Measurements from ENCODE around the gene VWA3B.

- TF ChIP-seq CTCF (IDR thresholded peaks at IDR 0.05; ENCODE audit: poor library complexity), result no peak
- no peak for TF ChIP-seq EZH2 (IDR thresholded peaks at IDR 0.05; ENCODE audit: borderline replicate concordance)
- no peak for TF ChIP-seq EZH2phosphoT487 (IDR thresholded peaks at IDR 0.05; ENCODE audit: low read depth, severe bottlenecking, unreplicated experiment)
These were observed 147.0 kb downstream of the VWA3B start for GRCh38 chr2:98233941-98234340.
